K562 (cell line): ENCODE measurements around the gene RTL1. TPM values are rescaled to one million over a fixed set of nuclear protein-coding genes. Genes with fewer than 3 reads are reported as not detected.

ENCODE experiments used
- ATAC-seq: fragments of 200-7000 bp; cut with Tn5 transposase; 3 replicates; pipeline ENCODE4 v1.9.1; 2020; ENCODE audit warnings: moderate library complexity
- BruUV-seq: library from RNA; stranded (reverse); fragments of 400-500 nt; replicated peaks from 2 replicates; lab custom pipeline; 2021; lab: Mats Ljungman, UMichigan
- CTCF ChIA-PET: fragments of 300-600 bp; formaldehyde crosslinking; extraction: SDS; loops from one replicate; lab custom pipeline; 2021; ENCODE audit warnings: low intra/inter-chr PET ratio; lab: Yijun Ruan, JAX
- POLR2A ChIA-PET: fragments of 300-600, 350-650 bp; sonication (Branson Sonifier 250); formaldehyde crosslinking; extraction: SDS; loops from one replicate; lab custom pipeline; 2021; ENCODE audit warnings: antibody characterized with exemption, inconsistent platforms; lab: Yijun Ruan, JAX
- DNase-seq, 4 experiments: peaks; one replicate each; pipeline versions ENCODE4 v3.0.0 to v3.0.0-alpha.2; 2011 to 2018; ENCODE audit warnings: low spot score in 3 of 4, mixed read lengths in 3 of 4; ENCODE audit errors: extremely low read depth in 1 of 4
- FAIRE-seq: peaks from 2 replicates; lab custom pipeline; 2011; peaks lifted over from hg19 to GRCh38; lab: Jason Lieb, UNC
- H2AFZ ChIP-seq: 2 replicates; pipeline ENCODE4 v1.6.0; 2011; ENCODE audit warnings: low read depth, low read length, control low read depth, inconsistent platforms
- H3K27ac ChIP-seq: fragments of 200-600 bp; 3 replicates; pipeline ENCODE4 v1.8.0; 2011; ENCODE audit warnings: low read depth, mild to moderate bottlenecking, control low read depth, inconsistent platforms, low read length, moderate library complexity, mixed read lengths; ENCODE audit errors: extremely low read depth
- H3K27me3 ChIP-seq, 2 experiments: fragments of 300-600 bp in 1 of 2; 2 replicates in 1 of 2; 3 replicates in 1 of 2; pipeline versions ENCODE4 v1.6.0 to v1.8.0; 2011; ENCODE audit warnings: inconsistent platforms in 2 of 2, low read length in 2 of 2, mild to moderate bottlenecking in 1 of 2, mixed read lengths in 1 of 2, moderate library complexity in 1 of 2; ENCODE audit not compliant: control insufficient read depth in 2 of 2, insufficient read depth in 2 of 2
- H3K36me3 ChIP-seq: fragments of 300-600 bp; 3 replicates; pipeline ENCODE4 v1.8.0; 2011; ENCODE audit warnings: mild to moderate bottlenecking, low read length, inconsistent platforms; ENCODE audit not compliant: control insufficient read depth, insufficient read depth
- H3K4me1 ChIP-seq, 2 experiments: fragments of 200-600 bp in 1 of 2; replicated peaks in 1 of 2; 2 replicates in 1 of 2; 3 replicates in 1 of 2; pipeline versions ENCODE4 v1.5.1 to v1.8.0; 2011; ENCODE audit warnings: inconsistent platforms in 2 of 2, low read length in 2 of 2, mild to moderate bottlenecking in 1 of 2, mixed read lengths in 1 of 2, moderate library complexity in 1 of 2; ENCODE audit not compliant: control insufficient read depth in 2 of 2, insufficient read depth in 2 of 2
- H3K4me2 ChIP-seq: 2 replicates; pipeline ENCODE4 v1.6.1; 2011; ENCODE audit warnings: low read length, control low read depth, inconsistent platforms, mixed read lengths; ENCODE audit not compliant: insufficient read depth
- H3K4me3 ChIP-seq: fragments of 200-600 bp; sonication (generic), shearing (Covaris generic); 2 replicates; pipeline ENCODE4 v1.5.1; 2016; ENCODE audit warnings: control low read depth, inconsistent platforms
- H3K79me2 ChIP-seq: fragments of 200-600 bp; 3 replicates; pipeline ENCODE4 v1.8.0; 2011; ENCODE audit warnings: low read length, inconsistent platforms; ENCODE audit not compliant: control insufficient read depth, insufficient read depth
- H3K9ac ChIP-seq, 2 experiments: 2 replicates each; pipeline versions ENCODE4 v1.6.0 to v1.6.1; 2011; ENCODE audit warnings: low read depth in 2 of 2, low read length in 2 of 2, control low read depth in 1 of 2, inconsistent platforms in 1 of 2, mild to moderate bottlenecking in 1 of 2, mixed read lengths in 1 of 2; ENCODE audit not compliant: insufficient read depth in 1 of 2
- H3K9me1 ChIP-seq: one replicate; pipeline ENCODE4 v1.6.0; 2011; ENCODE audit warnings: inconsistent platforms, mild to moderate bottlenecking, low read length, moderate library complexity; ENCODE audit not compliant: control insufficient read depth, insufficient read depth
- H3K9me3 ChIP-seq: replicated peaks from 2 replicates; pipeline ENCODE4 v1.5.1; 2011; ENCODE audit warnings: low read depth, low read length, inconsistent platforms; ENCODE audit not compliant: control insufficient read depth, insufficient read depth
- H4K20me1 ChIP-seq: replicated peaks from 2 replicates; pipeline ENCODE4 v1.6.1; 2011; ENCODE audit warnings: low read length, inconsistent platforms, mixed read lengths; ENCODE audit not compliant: control insufficient read depth, insufficient read depth
- ATF3 ChIP-seq, 2 experiments: fragments of 450-650 bp in 1 of 2; sonication (generic) in 1 of 2; formaldehyde crosslinking in 1 of 2; IDR thresholded peaks in 1 of 2; conservative IDR thresholded peaks in 1 of 2; 2 replicates each; pipeline versions ENCODE4 v1.6.1 to v1.8.1; 2016 to 2023; ENCODE audit warnings: mild to moderate bottlenecking in 2 of 2, moderate library complexity in 2 of 2, inconsistent platforms in 1 of 2, missing genetic modification reagents in 1 of 2
- JUND ChIP-seq, 2 experiments: IDR thresholded peaks; 2 replicates in 1 of 2; 3 replicates in 1 of 2; pipeline ENCODE4 v1.6.1; 2011; ENCODE audit warnings: borderline replicate concordance in 2 of 2, low read depth in 2 of 2, low read length in 2 of 2, improper control_type of control experiment in 1 of 2, missing biosample characterization in 1 of 2, missing genetic modification characterization in 1 of 2, missing genetic modification reagents in 1 of 2
- MYNN ChIP-seq, 2 experiments: sonication (generic); formaldehyde crosslinking in 1 of 2; IDR thresholded peaks; 2 replicates each; pipeline versions ENCODE4 v1.5.0 to v1.6.1; 2016 to 2020; ENCODE audit warnings: antibody characterized with exemption in 1 of 2, missing genetic modification reagents in 1 of 2
- PHF8 ChIP-seq: fragments of 200-600 bp; sonication (generic); IDR thresholded peaks from 2 replicates; pipeline ENCODE4 v1.6.1; 2012; ENCODE audit warnings: mixed run types, mild to moderate bottlenecking, inconsistent platforms, low read length, moderate library complexity, borderline replicate concordance
- POLR2AphosphoS2 ChIP-seq: IDR thresholded peaks from 2 replicates; pipeline ENCODE4 v1.6.1; 2012; ENCODE audit warnings: low read length, improper control_type of control experiment
- RAD21 ChIP-seq, 2 experiments: fragments of 250-450 bp in 1 of 2; fragments of 450-650 bp in 1 of 2; sonication (Bioruptor Pico) in 1 of 2; formaldehyde crosslinking in 1 of 2; IDR thresholded peaks in 1 of 2; conservative IDR thresholded peaks in 1 of 2; 2 replicates each; pipeline versions ENCODE4 v1.4.0 to v1.8.0; 2020 to 2022; ENCODE audit warnings: mild to moderate bottlenecking in 2 of 2, moderate library complexity in 1 of 2
- SAP30 ChIP-seq: fragments of 200-600 bp; sonication (generic); IDR thresholded peaks from 2 replicates; pipeline ENCODE4 v1.6.1; 2012; ENCODE audit warnings: borderline replicate concordance, low read depth, mild to moderate bottlenecking, moderate library complexity, low read length, control low read depth, inconsistent platforms; ENCODE audit not compliant: insufficient read depth, poor library complexity, severe bottlenecking
- WGBS: fragments of 100-300 bp; shearing (Covaris generic); methylation state at CpG from one replicate; pipeline ENCODE4 v1.1.6; 2016; ENCODE audit warnings: low coverage, mixed read lengths; ENCODE audit not compliant: insufficient coverage; ENCODE audit errors: missing lambda C conversion rate; 5-methylcytosine and 5-hydroxymethylcytosine counted together
- in situ Hi-C: fragments of 300-500 bp; cut with MboI; formaldehyde crosslinking; loops from 4 replicates; pipeline ENCODE4 v1.15.0; 2018; ENCODE audit warnings: inconsistent platforms, mixed read lengths
- intact Hi-C: fragments of 100-400 bp; cut with micrococcal nuclease; formaldehyde crosslinking; loops from 2 replicates; pipeline ENCODE4 v1.14.2; 2022
- polyA plus RNA-seq, 8 experiments: library from polyadenylated mRNA; depleted of rRNA in 4 of 8; stranded (reverse) in 5 of 8; unstranded in 3 of 8; fragments of >200 nt; fragmentation: Nextera tagmentation in 2 of 8; fragmentation: Illumina TruSeq in 1 of 8; extraction: Ambion mirVana in 2 of 8; extraction: Trizol in 1 of 8; gene quantifications; 2 replicates each; pipeline versions ENCODE4 v1.2.1 to v1.2.3, GENCODE V29; 2011 to 2014; ENCODE audit warnings: inconsistent platforms in 1 of 8, missing spikeins in 1 of 8
- total RNA-seq, 7 experiments: library from RNA; depleted of rRNA in 6 of 7; stranded (reverse); fragments of >200 nt in 6 of 7; fragmentation: Illumina TruSeq in 2 of 7; extraction: Trizol in 2 of 7; gene quantifications; 2 replicates each; pipeline versions ENCODE4 v1.2.1 to v1.2.3, GENCODE V29; 2011 to 2021; ENCODE audit warnings: low replicate concordance in 1 of 7
- TF ChIP-seq, protein P1 (sequence below), 2 experiments: fragments of 450-650 bp; IDR thresholded peaks; 2 replicates each; pipeline ENCODE4 v1.6.1; 2016
- TF ChIP-seq, protein P2 (sequence below): sonication (generic); formaldehyde crosslinking; IDR thresholded peaks from 2 replicates; pipeline ENCODE4 v1.9.0; 2022; ENCODE audit warnings: mild to moderate bottlenecking, missing genetic modification reagents

The RTL1 gene
- total and polyA plus RNA-seq, 9 of the 15 experiments (the other 6 are each of a cell fraction or from before 2014, with no cell fraction given), result not detected

GRCh38 chr14:100844082-100844408 is 59.5 kb downstream of the RTL1 start:
- H3K36me3 ChIP-seq, result no peaks in the 10 kb centered on the region
- H3K4me1 ChIP-seq, result peaks cover 0 to 27% of the 10 kb centered on the region in 2 experiments; a peak in 3 of 5 replicates
- no peak for DNase-seq
- H3K27me3 ChIP-seq, result no peaks in the 10 kb centered on the region
- H3K4me2 ChIP-seq, result no peak overlapping the region
- no peak for FAIRE-seq
- TF ChIP-seq, protein P1, sequence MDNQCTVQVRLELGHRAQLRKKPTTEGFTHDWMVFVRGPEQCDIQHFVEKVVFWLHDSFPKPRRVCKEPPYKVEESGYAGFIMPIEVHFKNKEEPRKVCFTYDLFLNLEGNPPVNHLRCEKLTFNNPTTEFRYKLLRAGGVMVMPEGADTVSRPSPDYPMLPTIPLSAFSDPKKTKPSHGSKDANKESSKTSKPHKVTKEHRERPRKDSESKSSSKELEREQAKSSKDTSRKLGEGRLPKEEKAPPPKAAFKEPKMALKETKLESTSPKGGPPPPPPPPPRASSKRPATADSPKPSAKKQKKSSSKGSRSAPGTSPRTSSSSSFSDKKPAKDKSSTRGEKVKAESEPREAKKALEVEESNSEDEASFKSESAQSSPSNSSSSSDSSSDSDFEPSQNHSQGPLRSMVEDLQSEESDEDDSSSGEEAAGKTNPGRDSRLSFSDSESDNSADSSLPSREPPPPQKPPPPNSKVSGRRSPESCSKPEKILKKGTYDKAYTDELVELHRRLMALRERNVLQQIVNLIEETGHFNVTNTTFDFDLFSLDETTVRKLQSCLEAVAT (IDR thresholded peaks at IDR 0.05), result no peak
- TF ChIP-seq MYNN (IDR thresholded peaks at IDR 0.05), result no peak
- TF ChIP-seq MYNN (CRISPR knock-in tag; IDR thresholded peaks at IDR 0.05), result no peak
- H3K9me1 ChIP-seq, result no peaks in the 10 kb centered on the region
- intact Hi-C loops, result no loop called here
- H3K4me3 ChIP-seq, result no peak overlapping the region
- H3K9me3 ChIP-seq, result no peaks in the 10 kb centered on the region
- no peak for ATAC-seq
- H2AFZ ChIP-seq, result no peak overlapping the region
- 49% methylated on average over 3 of the region's 4 CpGs for WGBS
- POLR2A ChIA-PET, result no interaction called here
- no TSS peak for BruUV-seq
- H3K9ac ChIP-seq, result 0 out of 4 replicates have a peak overlapping the region, but pooled peaks of 1 of the 2 experiments have one; percentile 58
- H3K79me2 ChIP-seq, result no peaks in the 10 kb centered on the region
- H4K20me1 ChIP-seq, result no peaks in the 10 kb centered on the region
- no peak overlapping the region for H3K27ac ChIP-seq
- CTCF ChIA-PET, result no interaction called here
- in situ Hi-C loops, result loop anchor here (10.0 kb wide), 1 partner anchor 179 kb away; no protein-coding TSS in a partner anchor

- in situ Hi-C loops, result loop anchor here (10.0 kb wide), 1 partner anchor 178 kb away; no protein-coding TSS in a partner anchor
- POLR2A ChIA-PET, result no interaction called here
These were observed 60.7 kb downstream of the RTL1 start for GRCh38 chr14:100842799-100843198.

More at GRCh38 chr14:100842799-100843198, 60.7 kb downstream of the RTL1 start:
- Histone ChIP-seq H3K27me3 (no peaks in the 10 kb centered on the region), H3K9ac (no peak overlapping the region), H3K79me2 (no peaks in the 10 kb centered on the region), H3K9me1 (no peaks in the 10 kb centered on the region), H2AFZ (peak overlapping the region; percentile 74), H3K4me2 (no peak overlapping the region), H3K27ac (no peak overlapping the region), H4K20me1 (no peaks in the 10 kb centered on the region; the same call in 1 of the 2 replicates), H3K4me1 (peaks cover 0 to 27% of the 10 kb centered on the region in 2 experiments; a peak in 3 of 5 replicates), H3K4me3 (no peak overlapping the region), H3K36me3 (no peaks in the 10 kb centered on the region), H3K9me3 (no peaks in the 10 kb centered on the region)
- CTCF ChIA-PET, result no interaction called here
- WGBS, result 41% methylated on average over 6 of the region's 8 CpGs
- peak; percentile 11 for FAIRE-seq
- intact Hi-C loops, result no loop called here
- ATAC-seq, result no peak
- no TSS peak for BruUV-seq
- DNase-seq, result no peak
- TF ChIP-seq PHF8 (no peak), POLR2AphosphoS2 (no peak), RAD21 (CRISPR knock-in tag; conservative IDR thresholded peaks at IDR 0.05 in 1 of 2, IDR thresholded peaks at IDR 0.05 in 1 of 2) (no peak), ATF3 (IDR thresholded peaks at IDR 0.05) (peak; percentile 32; the same call in 1 of the 2 replicates), ATF3 (CRISPR knock-in tag; conservative IDR thresholded peaks at IDR 0.05) (no peak), JUND (IDR thresholded peaks at IDR 0.05; ENCODE audit: borderline replicate concordance, low read depth, low read length) (no peak), JUND (tag; IDR thresholded peaks at IDR 0.05; ENCODE audit: borderline replicate concordance, low read depth, low read length) (0 out of 3 replicates have a peak, but pooled peaks have one; percentile 34), SAP30 (no peak)
- TF ChIP-seq, protein P2, sequence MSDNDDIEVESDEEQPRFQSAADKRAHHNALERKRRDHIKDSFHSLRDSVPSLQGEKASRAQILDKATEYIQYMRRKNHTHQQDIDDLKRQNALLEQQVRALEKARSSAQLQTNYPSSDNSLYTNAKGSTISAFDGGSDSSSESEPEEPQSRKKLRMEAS (CRISPR knock-in tag), result no peak
